ENCODE measurements around the gene MAP3K14. TPM values are rescaled to one million over a fixed set of nuclear protein-coding genes. Genes with fewer than 3 reads are reported as not detected.

The MAP3K14 gene
- total and polyA plus RNA-seq, 11 donors = 9.0 to 21.9 (median 11.4) TPM

GRCh38 chr17:45315648-45316433 is 979 bp downstream of the MAP3K14 start:
- intact Hi-C loops (cut with DNase I) = loop anchor here in 9 of 10 donors (2.0 to 5.0 kb wide), 7 partner anchors 37 to 94 kb away; partner anchors contain the start of gene FMNL1 (in 1 of the 9)
- peak overlapping the region; percentile 54 to 93 (median 86) for H3K4me3 ChIP-seq
- peak overlapping the region; percentile 73 to 98 (median 94) for H3K27ac ChIP-seq
- 7 to 12% (median 10%) methylated on average over 13 of the region's 13 CpGs for whole genome bisulfite sequencing, 4 donors
- no peak for TF ChIP-seq CTCF (IDR thresholded peaks at IDR 0.05)
- no peak for TF ChIP-seq POLR2A (IDR thresholded peaks at IDR 0.05)
- peaks cover 4 to 82% (median 60%) of the 10 kb centered on the region in 12 donors for H3K4me1 ChIP-seq
- H3K27me3 ChIP-seq = no peaks in the 10 kb centered on the region
- no peaks in the 10 kb centered on the region for H3K9me3 ChIP-seq
- ATAC-seq = no peak
- DNase-seq = no peak
- H3K36me3 ChIP-seq = peaks cover 0 to 4% (median 0%) of the 10 kb centered on the region in 9 donors

DNA sequence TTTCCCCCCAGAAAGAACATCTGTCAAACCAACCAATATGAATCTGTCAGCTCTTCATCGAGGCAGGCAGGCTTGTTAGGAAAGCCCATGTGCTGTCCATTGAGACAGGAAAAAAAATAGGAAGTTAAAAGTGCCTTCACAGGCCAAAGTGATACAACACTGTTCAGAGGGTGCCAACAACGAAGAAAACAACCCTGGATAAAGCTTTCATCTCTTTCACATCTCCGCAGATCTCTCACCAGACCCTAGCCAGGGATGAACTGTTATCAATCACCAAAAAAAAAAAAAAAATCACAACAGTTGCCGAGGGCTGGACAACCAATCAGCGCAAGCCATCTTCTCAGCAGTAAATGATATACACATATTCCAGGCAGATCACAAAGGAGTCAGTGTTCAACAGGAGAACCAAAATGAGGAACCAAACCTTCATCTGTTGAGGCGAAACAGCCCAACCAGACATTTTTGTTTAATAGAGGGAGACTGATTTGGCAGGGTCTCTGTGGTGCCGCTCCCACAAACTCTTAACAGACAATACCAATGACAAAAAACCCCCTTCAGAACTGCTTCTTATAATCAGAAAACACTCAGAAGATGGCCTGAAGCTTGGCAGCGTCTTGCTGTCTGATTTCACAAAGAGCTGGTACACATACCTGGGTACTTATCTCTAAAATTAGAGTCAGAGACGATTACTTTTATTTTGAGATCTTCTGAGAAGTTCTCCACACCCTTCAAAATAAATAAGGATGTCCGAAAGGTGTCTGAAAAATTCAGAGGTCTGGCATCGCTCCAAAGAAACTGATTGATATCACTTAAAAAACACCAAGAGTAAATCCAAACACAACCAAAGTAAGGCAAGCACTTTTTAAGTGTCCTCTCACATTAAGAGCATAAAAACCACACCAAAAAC is 1.8 kb downstream of the MAP3K14 start:
- Histone ChIP-seq H3K4me1 (peaks cover 4 to 82% (median 67%) of the 10 kb centered on the region in 12 donors), H3K36me3 (peaks cover 0 to 4% (median 0%) of the 10 kb centered on the region in 9 donors), H3K27ac (peak overlapping the region in 11 of 12 donors; percentile 89 to 98 (median 95)), H3K27me3 (no peaks in the 10 kb centered on the region), H3K4me3 (peak overlapping the region in 11 of 12 donors; percentile 54 to 93 (median 85)), H3K9me3 (no peaks in the 10 kb centered on the region)
- DNase-seq (no peak), ATAC-seq (no peak)
- WGBS, 4 donors = 35 to 41% (median 40%) methylated on average over 11 of the region's 11 CpGs
- intact Hi-C loops (cut with DNase I) = loop anchor here in 9 of 10 donors (5.0 kb wide), 6 partner anchors 38 to 93 kb away; partner anchors contain the start of genes FMNL1 (in 1 of the 9) and SPATA32 (in 1 of the 9)
- no peak for TF ChIP-seq CTCF (IDR thresholded peaks at IDR 0.05)
- no peak for TF ChIP-seq POLR2A (IDR thresholded peaks at IDR 0.05)

- Histone ChIP-seq H3K27me3 (no peaks in the 10 kb centered on the region), H3K36me3 (peaks cover 0 to 8% (median 0%) of the 10 kb centered on the region in 9 donors), H3K4me1 (peaks cover 4 to 85% (median 72%) of the 10 kb centered on the region in 12 donors), H3K9me3 (no peaks in the 10 kb centered on the region), H3K27ac (peak overlapping the region in 11 of 12 donors; percentile 77 to 98 (median 94)), H3K4me3 (peak overlapping the region in 9 of 12 donors; percentile 74 to 93 (median 87))
- DNase-seq (no peak), ATAC-seq (no peak)
- no peak for TF ChIP-seq CTCF (IDR thresholded peaks at IDR 0.05)
- TF ChIP-seq POLR2A (IDR thresholded peaks at IDR 0.05) = no peak
- 51 to 64% (median 55%) methylated on average over 7 of the region's 7 CpGs for WGBS, 4 donors
- intact Hi-C loops (cut with DNase I) = loop anchor here in 3 of 10 donors (5.0 kb wide), 3 partner anchors 37 to 68 kb away; partner anchors contain the start of gene SPATA32 (in 1 of the 3)
Measured at GRCh38 chr17:45313996-45314740, 2.7 kb downstream of the MAP3K14 start.
